ENCODE results near the gene LIN52. TPM values are rescaled to one million over a fixed set of nuclear protein-coding genes. Genes with fewer than 3 reads are reported as not detected.

Gene LIN52
- total RNA-seq, 2 donors from 2014 or later, result 16.4 to 19.0 TPM

DNA sequence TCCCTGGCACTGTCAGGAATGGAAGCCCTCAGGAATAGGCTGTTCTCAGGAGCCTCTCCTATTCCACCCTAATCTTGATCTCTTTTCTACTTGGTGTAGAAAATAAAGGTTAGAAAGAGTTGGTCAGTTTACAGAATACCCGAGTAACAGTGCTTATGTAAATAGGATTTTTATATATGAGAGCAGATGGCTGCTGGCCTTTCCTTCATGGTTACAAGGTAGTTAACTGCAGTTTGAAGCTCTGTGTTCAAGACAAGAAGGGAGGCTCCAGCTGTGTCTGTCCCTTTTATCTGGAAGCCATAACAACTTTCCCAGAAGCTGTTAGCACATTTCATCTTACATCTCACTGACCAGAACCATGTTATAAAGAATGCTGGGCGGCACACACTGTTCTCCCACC is 42.5 kb upstream of the LIN52 start:
- no peaks in the 10 kb centered on the region for H3K27me3 ChIP-seq (ENCODE audit: control insufficient read depth, insufficient read depth, low read length, poor library complexity, severe bottlenecking)
- no peaks in the 10 kb centered on the region for H3K9me3 Mint-ChIP-seq
- no peak overlapping the region for H3K27ac Mint-ChIP-seq
- H3K36me3 ChIP-seq (ENCODE audit: control insufficient read depth, insufficient read depth, low read length), result no peaks in the 10 kb centered on the region
- H3K4me1 ChIP-seq (ENCODE audit: control insufficient read depth, insufficient read depth, low read length), result no peaks in the 10 kb centered on the region
- H3K9ac ChIP-seq (ENCODE audit: extremely low read depth, low read length, poor library complexity, severe bottlenecking), result no peak overlapping the region
- H3K27ac ChIP-seq (ENCODE audit: low read depth, low read length), result no peak overlapping the region
- no peak overlapping the region for H3K4me3 ChIP-seq (ENCODE audit: low read length)
- TF ChIP-seq, protein P1, sequence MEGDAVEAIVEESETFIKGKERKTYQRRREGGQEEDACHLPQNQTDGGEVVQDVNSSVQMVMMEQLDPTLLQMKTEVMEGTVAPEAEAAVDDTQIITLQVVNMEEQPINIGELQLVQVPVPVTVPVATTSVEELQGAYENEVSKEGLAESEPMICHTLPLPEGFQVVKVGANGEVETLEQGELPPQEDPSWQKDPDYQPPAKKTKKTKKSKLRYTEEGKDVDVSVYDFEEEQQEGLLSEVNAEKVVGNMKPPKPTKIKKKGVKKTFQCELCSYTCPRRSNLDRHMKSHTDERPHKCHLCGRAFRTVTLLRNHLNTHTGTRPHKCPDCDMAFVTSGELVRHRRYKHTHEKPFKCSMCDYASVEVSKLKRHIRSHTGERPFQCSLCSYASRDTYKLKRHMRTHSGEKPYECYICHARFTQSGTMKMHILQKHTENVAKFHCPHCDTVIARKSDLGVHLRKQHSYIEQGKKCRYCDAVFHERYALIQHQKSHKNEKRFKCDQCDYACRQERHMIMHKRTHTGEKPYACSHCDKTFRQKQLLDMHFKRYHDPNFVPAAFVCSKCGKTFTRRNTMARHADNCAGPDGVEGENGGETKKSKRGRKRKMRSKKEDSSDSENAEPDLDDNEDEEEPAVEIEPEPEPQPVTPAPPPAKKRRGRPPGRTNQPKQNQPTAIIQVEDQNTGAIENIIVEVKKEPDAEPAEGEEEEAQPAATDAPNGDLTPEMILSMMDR (conservative IDR thresholded peaks at IDR 0.05), result no peak
- H3K27me3 Mint-ChIP-seq (ENCODE audit: insufficient read depth), result no peaks in the 10 kb centered on the region
- no peaks in the 10 kb centered on the region for H3K36me3 Mint-ChIP-seq (ENCODE audit: low read depth)
- H3K4me3 Mint-ChIP-seq, result no peak overlapping the region
- no peaks in the 10 kb centered on the region for H3K4me1 Mint-ChIP-seq
- no peak for DNase-seq
- no peaks in the 10 kb centered on the region for H3K9me3 ChIP-seq (ENCODE audit: control insufficient read depth, low read length)
- WGBS, 2 experiments (ENCODE audit: insufficient coverage in 1 of 2, insufficient read length in 1 of 2), result 80 to 87% methylated on average over 1 to 2 of the region's 2 CpGs

DNA sequence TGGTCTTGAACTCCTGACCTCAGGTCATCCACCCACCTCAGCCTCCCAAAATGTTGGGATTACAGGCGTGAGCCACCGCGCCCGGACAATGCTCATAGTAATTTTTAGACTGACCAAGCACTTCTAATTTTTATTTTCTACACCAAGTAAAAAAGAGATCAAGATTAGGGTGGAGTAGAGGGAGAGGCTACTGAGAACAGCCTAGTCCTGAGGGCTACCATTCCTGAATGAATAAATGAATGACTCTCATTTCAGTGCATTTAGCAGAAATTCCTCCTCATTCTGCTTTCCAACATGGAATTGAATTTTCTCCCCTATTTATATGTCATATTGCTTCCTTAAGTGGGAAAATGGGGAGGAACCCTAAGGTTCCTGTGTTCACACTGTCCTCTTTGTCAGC is 39.2 kb upstream of the LIN52 start:
- H3K36me3 Mint-ChIP-seq (ENCODE audit: low read depth), result no peaks in the 10 kb centered on the region
- TF ChIP-seq, protein P1 (conservative IDR thresholded peaks at IDR 0.05), result no peak
- H3K4me1 Mint-ChIP-seq, result peaks cover 2% of the 10 kb centered on the region
- H3K27me3 Mint-ChIP-seq (ENCODE audit: insufficient read depth), result no peaks in the 10 kb centered on the region
- DNase-seq, result no peak
- no peak overlapping the region for H3K4me3 Mint-ChIP-seq
- H3K27ac ChIP-seq (ENCODE audit: low read depth, low read length), result no peak overlapping the region
- no peak overlapping the region for H3K4me3 ChIP-seq (ENCODE audit: low read length)
- no peaks in the 10 kb centered on the region for H3K9me3 Mint-ChIP-seq
- H3K27ac Mint-ChIP-seq, result no peak overlapping the region
- WGBS, 2 experiments (ENCODE audit: insufficient coverage in 1 of 2, insufficient read length in 1 of 2), result 96% methylated on average over 4 of the region's 4 CpGs; no CpG with 5 or more reads in 1 of the 2 experiments
- H3K9me3 ChIP-seq (ENCODE audit: control insufficient read depth, low read length), result no peaks in the 10 kb centered on the region
- no peaks in the 10 kb centered on the region for H3K36me3 ChIP-seq (ENCODE audit: control insufficient read depth, insufficient read depth, low read length)
- H3K27me3 ChIP-seq (ENCODE audit: control insufficient read depth, insufficient read depth, low read length, poor library complexity, severe bottlenecking), result no peaks in the 10 kb centered on the region
- H3K4me1 ChIP-seq (ENCODE audit: control insufficient read depth, insufficient read depth, low read length), result no peaks in the 10 kb centered on the region
- H3K9ac ChIP-seq (ENCODE audit: extremely low read depth, low read length, poor library complexity, severe bottlenecking), result no peak overlapping the region

- Mint-ChIP-seq H3K4me1 (peaks cover 2% of the 10 kb centered on the region), H3K27me3 (ENCODE audit: insufficient read depth) (no peaks in the 10 kb centered on the region), H3K9me3 (no peaks in the 10 kb centered on the region), H3K4me3 (no peak overlapping the region), H3K27ac (no peak overlapping the region), H3K36me3 (ENCODE audit: low read depth) (no peaks in the 10 kb centered on the region)
- TF ChIP-seq, protein P1 (conservative IDR thresholded peaks at IDR 0.05), result peak; percentile 65
- no peak overlapping the region for H3K27ac ChIP-seq (ENCODE audit: low read depth, low read length)
- H3K27me3 ChIP-seq (ENCODE audit: control insufficient read depth, insufficient read depth, low read length, poor library complexity, severe bottlenecking), result no peaks in the 10 kb centered on the region
- H3K9me3 ChIP-seq (ENCODE audit: control insufficient read depth, low read length), result no peaks in the 10 kb centered on the region
- DNase-seq, result peak; percentile 72
- WGBS, 2 experiments (ENCODE audit: insufficient coverage in 1 of 2, insufficient read length in 1 of 2), result 33 to 60% methylated on average over 1 to 2 of the region's 3 CpGs
- H3K36me3 ChIP-seq (ENCODE audit: control insufficient read depth, insufficient read depth, low read length), result no peaks in the 10 kb centered on the region
- H3K4me1 ChIP-seq (ENCODE audit: control insufficient read depth, insufficient read depth, low read length), result no peaks in the 10 kb centered on the region
- no peak overlapping the region for H3K9ac ChIP-seq (ENCODE audit: extremely low read depth, low read length, poor library complexity, severe bottlenecking)
- no peak overlapping the region for H3K4me3 ChIP-seq (ENCODE audit: low read length)
Measured at GRCh38 chr14:74048281-74048680, 36.5 kb upstream of the LIN52 start.
